ENCODE results near the gene FLT3. TPM values are rescaled to one million over a fixed set of nuclear protein-coding genes. Genes with fewer than 3 reads are reported as not detected.
"Not testable (repeated sequence)": the region's sequence is repeated elsewhere in the genome, so short reads cannot be mapped to it uniquely, and the experiment has no call there.

Gene FLT3
- total and polyA plus RNA-seq, 9 of the 15 experiments (the other 6 are each of a cell fraction or from before 2014, with no cell fraction given), result not detected

DNA sequence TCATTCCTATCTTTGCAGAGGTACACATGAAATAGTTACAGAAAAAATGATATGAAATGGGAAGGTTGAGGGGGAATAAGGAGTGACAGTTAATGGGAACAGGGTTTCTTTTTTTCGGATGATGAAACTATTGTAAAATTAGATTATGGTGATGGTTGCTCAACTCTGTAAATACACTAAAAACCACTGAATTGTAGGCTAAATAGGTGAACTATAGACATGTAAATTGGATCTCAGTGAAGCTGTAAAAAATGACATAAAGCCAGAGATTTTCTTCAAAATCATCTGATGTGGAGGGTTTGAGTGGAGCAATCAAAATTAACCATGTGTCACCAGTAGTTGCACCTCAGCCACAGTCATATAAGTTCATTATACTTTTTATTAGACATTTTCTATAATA lies 6.6 kb upstream of the FLT3 start (continued):
- TF ChIP-seq, protein P1, sequence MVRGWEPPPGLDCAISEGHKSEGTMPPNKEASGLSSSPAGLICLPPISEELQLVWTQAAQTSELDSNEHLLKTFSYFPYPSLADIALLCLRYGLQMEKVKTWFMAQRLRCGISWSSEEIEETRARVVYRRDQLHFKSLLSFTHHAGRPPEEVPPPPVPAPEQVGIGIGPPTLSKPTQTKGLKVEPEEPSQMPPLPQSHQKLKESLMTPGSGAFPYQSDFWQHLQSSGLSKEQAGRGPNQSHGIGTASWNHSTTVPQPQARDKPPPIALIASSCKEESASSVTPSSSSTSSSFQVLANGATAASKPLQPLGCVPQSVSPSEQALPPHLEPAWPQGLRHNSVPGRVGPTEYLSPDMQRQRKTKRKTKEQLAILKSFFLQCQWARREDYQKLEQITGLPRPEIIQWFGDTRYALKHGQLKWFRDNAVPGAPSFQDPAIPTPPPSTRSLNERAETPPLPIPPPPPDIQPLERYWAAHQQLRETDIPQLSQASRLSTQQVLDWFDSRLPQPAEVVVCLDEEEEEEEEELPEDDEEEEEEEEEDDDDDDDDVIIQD (CRISPR knock-in tag; IDR thresholded peaks at IDR 0.05), result no peak
- TF ChIP-seq RAD21 (CRISPR knock-in tag; conservative IDR thresholded peaks at IDR 0.05 in 1 of 2, IDR thresholded peaks at IDR 0.05 in 1 of 2) (no peak), ETV5 (CRISPR knock-in tag; IDR thresholded peaks at IDR 0.05; ENCODE audit: low read depth) (no peak), GATAD2B (IDR thresholded peaks at IDR 0.05; ENCODE audit: borderline replicate concordance) (no peak), MEF2A (IDR thresholded peaks at IDR 0.05; ENCODE audit: control insufficient read depth, low read depth, low read length) (no peak), RBFOX2 (IDR thresholded peaks at IDR 0.05; ENCODE audit: low read depth, low read length) (no peak)
- TF ChIP-seq, protein P2, sequence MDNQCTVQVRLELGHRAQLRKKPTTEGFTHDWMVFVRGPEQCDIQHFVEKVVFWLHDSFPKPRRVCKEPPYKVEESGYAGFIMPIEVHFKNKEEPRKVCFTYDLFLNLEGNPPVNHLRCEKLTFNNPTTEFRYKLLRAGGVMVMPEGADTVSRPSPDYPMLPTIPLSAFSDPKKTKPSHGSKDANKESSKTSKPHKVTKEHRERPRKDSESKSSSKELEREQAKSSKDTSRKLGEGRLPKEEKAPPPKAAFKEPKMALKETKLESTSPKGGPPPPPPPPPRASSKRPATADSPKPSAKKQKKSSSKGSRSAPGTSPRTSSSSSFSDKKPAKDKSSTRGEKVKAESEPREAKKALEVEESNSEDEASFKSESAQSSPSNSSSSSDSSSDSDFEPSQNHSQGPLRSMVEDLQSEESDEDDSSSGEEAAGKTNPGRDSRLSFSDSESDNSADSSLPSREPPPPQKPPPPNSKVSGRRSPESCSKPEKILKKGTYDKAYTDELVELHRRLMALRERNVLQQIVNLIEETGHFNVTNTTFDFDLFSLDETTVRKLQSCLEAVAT (IDR thresholded peaks at IDR 0.05), result no peak

DNA sequence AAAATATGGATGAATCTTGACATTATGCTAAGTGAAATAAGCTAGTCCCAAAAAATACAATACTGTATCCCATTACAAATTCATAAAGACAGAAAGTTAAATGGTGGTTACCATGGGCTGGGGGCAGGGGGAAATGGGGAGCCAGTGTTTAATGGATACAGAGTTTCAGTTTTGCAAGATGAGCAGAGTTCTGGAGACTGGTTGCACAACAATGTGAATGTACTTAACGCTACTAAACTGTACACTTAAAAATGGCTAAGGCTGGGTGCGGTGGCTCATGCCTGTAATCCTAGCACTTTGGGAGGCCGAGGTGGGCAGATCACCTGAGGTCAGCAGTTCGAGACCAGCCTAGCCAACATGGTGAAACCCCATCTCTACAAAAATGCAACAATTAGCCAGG lies 1.5 kb upstream of the FLT3 start:
- H2AFZ ChIP-seq (ENCODE audit: low read depth, low read length); H4K20me1 ChIP-seq (replicated peaks; ENCODE audit: control insufficient read depth, insufficient read depth, low read length); POLR2A ChIA-PET; H3K4me2 ChIP-seq (ENCODE audit: insufficient read depth, low read length); H3K27ac ChIP-seq (ENCODE audit: extremely low read depth, low read depth, low read length); H3K9me3 ChIP-seq (replicated peaks; ENCODE audit: control insufficient read depth, insufficient read depth, low read depth, low read length); CTCF ChIA-PET (ENCODE audit: low intra/inter-chr PET ratio); H3K79me2 ChIP-seq (ENCODE audit: control insufficient read depth, insufficient read depth, low read length); BruUV-seq (replicated peaks); DNase-seq (ENCODE audit: extremely low read depth in 1 of 4, low spot score in 3 of 4); ATAC-seq; FAIRE-seq; H3K9me1 ChIP-seq (ENCODE audit: control insufficient read depth, insufficient read depth, low read length); in situ Hi-C loops (cut with MboI); intact Hi-C loops (cut with micrococcal nuclease); H3K36me3 ChIP-seq (ENCODE audit: control insufficient read depth, insufficient read depth, low read length); H3K4me3 ChIP-seq; H3K9ac ChIP-seq (ENCODE audit: insufficient read depth in 1 of 2, low read depth in 2 of 2, low read length in 2 of 2): not testable (repeated sequence)
- peaks cover 0 to 11% of the 10 kb centered on the region in 2 experiments; a peak in 2 of 5 replicates for H3K4me1 ChIP-seq (replicated peaks in 1 of 2; ENCODE audit: control insufficient read depth in 2 of 2, insufficient read depth in 2 of 2, low read length in 2 of 2)
- 5% methylated on average over 4 of the region's 4 CpGs for WGBS (ENCODE audit: insufficient coverage, low coverage, missing lambda C conversion rate)
- peaks cover 24 to 26% of the 10 kb centered on the region in 2 experiments for H3K27me3 ChIP-seq (ENCODE audit: control insufficient read depth in 2 of 2, insufficient read depth in 2 of 2, low read length in 2 of 2)

Data from K562 (cell line).